OCI-LY7 (cell line): ENCODE results near the gene PCP2. TPM values are rescaled to one million over a fixed set of nuclear protein-coding genes. Genes with fewer than 3 reads are reported as not detected.

ENCODE experiments used
- BruUV-seq: library from RNA; stranded (reverse); fragments of 400-500 nt; replicated peaks from 2 replicates; lab custom pipeline; 2021; lab: Mats Ljungman, UMichigan
- CTCF ChIA-PET: fragments of 300-600 bp; sonication (Branson Sonifier 250); formaldehyde crosslinking; loops from one replicate; lab custom pipeline; 2022; ENCODE audit warnings: antibody characterized with exemption; ENCODE audit not compliant: unreplicated experiment; lab: Charles Lee
- POLR2A ChIA-PET: fragments of 300-600 bp; sonication (Branson Sonifier 250); formaldehyde crosslinking; loops from one replicate; lab custom pipeline; 2022; ENCODE audit warnings: antibody characterized with exemption; lab: Charles Lee
- DNase-seq: peaks from one replicate; pipeline ENCODE4 v3.0.0-alpha.2; 2015; ENCODE audit warnings: low spot score
- H2AFZ ChIP-seq: fragments of 200-600 bp; sonication (generic), shearing (Covaris generic); 2 replicates; pipeline ENCODE4 v1.6.1; 2014; ENCODE audit warnings: mild to moderate bottlenecking, antibody characterized with exemption, low read length, moderate library complexity
- H3K27ac ChIP-seq: fragments of 200-600 bp; sonication (generic); 2 replicates; pipeline ENCODE4 v1.5.1; 2014; ENCODE audit warnings: mixed run types, low read depth, mild to moderate bottlenecking, moderate library complexity, low read length, inconsistent platforms; ENCODE audit not compliant: poor library complexity, severe bottlenecking
- H3K36me3 ChIP-seq: fragments of 200-600 bp; sonication (generic); 2 replicates; pipeline ENCODE4 v1.6.1; 2014; ENCODE audit warnings: mild to moderate bottlenecking, antibody characterized with exemption, low read length, moderate library complexity, mixed read lengths; ENCODE audit not compliant: insufficient read depth
- H3K4me1 ChIP-seq: fragments of 200-600 bp; sonication (generic); 2 replicates; pipeline ENCODE4 v1.5.1; 2014; ENCODE audit warnings: mild to moderate bottlenecking, low read length; ENCODE audit not compliant: insufficient read depth, poor library complexity, severe bottlenecking
- H3K4me2 ChIP-seq: fragments of 200-600 bp; sonication (generic); 2 replicates; pipeline ENCODE4 v1.6.1; 2014; ENCODE audit warnings: mild to moderate bottlenecking, low read length
- H3K4me3 ChIP-seq: fragments of 200-600 bp; sonication (generic); 2 replicates; pipeline ENCODE4 v1.5.1; 2014; ENCODE audit warnings: mild to moderate bottlenecking, low read depth, low read length; ENCODE audit not compliant: poor library complexity, severe bottlenecking
- H3K79me2 ChIP-seq: fragments of 200-600 bp; sonication (generic); 2 replicates; pipeline ENCODE4 v1.6.1; 2016; ENCODE audit warnings: low read depth, mild to moderate bottlenecking, low read length, moderate library complexity, mixed read lengths; ENCODE audit not compliant: insufficient read depth
- H3K9me2 ChIP-seq: fragments of 200-600 bp; sonication (generic); 2 replicates; pipeline ENCODE4 v1.6.1; 2016; ENCODE audit warnings: mild to moderate bottlenecking, low read length, mixed read lengths; ENCODE audit not compliant: insufficient read depth
- H3K9me3 ChIP-seq: fragments of 200-600 bp; sonication (generic); 2 replicates; pipeline ENCODE4 v1.6.1; 2014; ENCODE audit warnings: mild to moderate bottlenecking, mixed run types, low read length, mixed read lengths
- H4K20me1 ChIP-seq: fragments of 200-600 bp; sonication (generic); 2 replicates; pipeline ENCODE4 v1.6.1; 2014; ENCODE audit warnings: mild to moderate bottlenecking, antibody characterized with exemption, low read length, moderate library complexity, mixed read lengths; ENCODE audit not compliant: insufficient read depth
- CTCF ChIP-seq: fragments of 200-600 bp; sonication (generic); conservative IDR thresholded peaks from 2 replicates; pipeline ENCODE4 v1.5.1; 2014; ENCODE audit warnings: mild to moderate bottlenecking, antibody characterized with exemption, low read length, moderate library complexity, mixed read lengths
- EZH2phosphoT487 ChIP-seq: fragments of 200-600 bp; sonication (generic); IDR thresholded peaks from 2 replicates; pipeline ENCODE4 v1.6.1; 2018; ENCODE audit warnings: low read depth, borderline replicate concordance, mild to moderate bottlenecking, mixed run types, antibody characterized with exemption, low read length, moderate library complexity, mixed read lengths
- intact Hi-C: fragments of 100-400 bp; cut with micrococcal nuclease; formaldehyde crosslinking; loops from one replicate; pipeline ENCODE4 v1.10.0; 2022; ENCODE audit not compliant: unreplicated experiment
- total RNA-seq, 2 experiments: library from RNA; depleted of rRNA in 1 of 2; stranded (reverse); fragments of >200 nt in 1 of 2; shearing (Covaris generic) in 1 of 2; gene quantifications; 2 replicates each; pipeline ENCODE4 v1.2.3, GENCODE V29; 2014 to 2022

The PCP2 gene
- total RNA-seq, 2 experiments from 2014 or later, result 0.82 to 2.0 TPM

GRCh38 chr19:7650148-7650547 lies 16.6 kb upstream of the PCP2 start:
- ChIA-PET POLR2A (no interaction called here), CTCF (no interaction called here)
- Histone ChIP-seq H3K36me3 (no peaks in the 10 kb centered on the region), H3K4me3 (no peak overlapping the region), H3K9me2 (no peaks in the 10 kb centered on the region), H3K79me2 (no peaks in the 10 kb centered on the region), H3K27ac (no peak overlapping the region), H4K20me1 (no peaks in the 10 kb centered on the region), H3K9me3 (no peaks in the 10 kb centered on the region), H3K4me1 (peaks cover 4% of the 10 kb centered on the region), H2AFZ (no peak overlapping the region), H3K4me2 (no peak overlapping the region)
- no peak for DNase-seq
- intact Hi-C loops, result no loop called here
- no peak for TF ChIP-seq EZH2phosphoT487
- no peak for TF ChIP-seq CTCF
- no TSS peak for BruUV-seq

- Histone ChIP-seq H2AFZ (no peak overlapping the region), H3K36me3 (no peaks in the 10 kb centered on the region), H3K9me2 (no peaks in the 10 kb centered on the region), H3K9me3 (no peaks in the 10 kb centered on the region), H3K4me1 (peaks cover 4% of the 10 kb centered on the region), H3K27ac (no peak overlapping the region), H3K4me2 (no peak overlapping the region), H3K4me3 (no peak overlapping the region), H3K79me2 (no peaks in the 10 kb centered on the region), H4K20me1 (no peaks in the 10 kb centered on the region)
- POLR2A ChIA-PET, result no interaction called here
- CTCF ChIA-PET, result no interaction called here
- BruUV-seq, result no TSS peak
- DNase-seq, result no peak
- TF ChIP-seq CTCF (no peak), EZH2phosphoT487 (no peak)
- intact Hi-C loops, result no loop called here
Observed at GRCh38 chr19:7648265-7649014, 14.9 kb upstream of the PCP2 start.

- BruUV-seq, result no TSS peak
- ChIA-PET POLR2A (no interaction called here), CTCF (no interaction called here)
- no peaks in the 10 kb centered on the region for H3K9me2 ChIP-seq
- no peaks in the 10 kb centered on the region for H3K36me3 ChIP-seq
- H3K27ac ChIP-seq, result no peak overlapping the region
- H4K20me1 ChIP-seq, result no peaks in the 10 kb centered on the region
- H2AFZ ChIP-seq, result no peak overlapping the region
- H3K79me2 ChIP-seq, result no peaks in the 10 kb centered on the region
- H3K4me1 ChIP-seq, result peaks cover under 1% of the 10 kb centered on the region
- intact Hi-C loops, result no loop called here
- no peak overlapping the region for H3K4me2 ChIP-seq
- TF ChIP-seq EZH2phosphoT487 (no peak), CTCF (no peak)
- no peak for DNase-seq
- H3K4me3 ChIP-seq, result no peak overlapping the region
- H3K9me3 ChIP-seq, result no peaks in the 10 kb centered on the region
Observed at GRCh38 chr19:7647156-7647555, 13.6 kb upstream of the PCP2 start.
